GM12801 (cell line): ENCODE measurements around the gene PHLDA3.

Source experiments
- TF ChIP-seq, protein P1 (sequence below): IDR thresholded peaks from one replicate; pipeline ENCODE4 v1.5.1; 2011; ENCODE audit warnings: control low read depth; ENCODE audit not compliant: insufficient read length; ENCODE audit errors: extremely low read depth

Gene PHLDA3

DNA sequence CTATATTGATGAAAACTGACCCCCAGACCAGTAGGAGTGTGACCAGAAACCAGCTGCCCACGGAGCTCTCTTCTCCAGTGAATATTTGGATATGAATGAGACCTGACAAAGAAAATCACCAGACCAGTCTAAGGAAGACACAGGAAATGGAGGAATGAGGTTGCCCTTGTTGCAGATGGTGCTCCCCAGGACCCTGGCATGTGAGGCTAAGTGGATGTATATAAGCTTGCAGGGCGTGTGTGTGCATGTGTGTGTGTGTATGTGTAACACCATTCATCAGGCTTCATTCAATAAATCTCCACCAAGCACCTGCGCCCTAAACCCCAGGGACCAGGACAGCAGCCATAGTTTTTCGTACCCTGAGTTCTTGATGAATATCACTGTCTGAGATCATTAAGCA lies 14.4 kb downstream of the PHLDA3 start:
- TF ChIP-seq, protein P1, sequence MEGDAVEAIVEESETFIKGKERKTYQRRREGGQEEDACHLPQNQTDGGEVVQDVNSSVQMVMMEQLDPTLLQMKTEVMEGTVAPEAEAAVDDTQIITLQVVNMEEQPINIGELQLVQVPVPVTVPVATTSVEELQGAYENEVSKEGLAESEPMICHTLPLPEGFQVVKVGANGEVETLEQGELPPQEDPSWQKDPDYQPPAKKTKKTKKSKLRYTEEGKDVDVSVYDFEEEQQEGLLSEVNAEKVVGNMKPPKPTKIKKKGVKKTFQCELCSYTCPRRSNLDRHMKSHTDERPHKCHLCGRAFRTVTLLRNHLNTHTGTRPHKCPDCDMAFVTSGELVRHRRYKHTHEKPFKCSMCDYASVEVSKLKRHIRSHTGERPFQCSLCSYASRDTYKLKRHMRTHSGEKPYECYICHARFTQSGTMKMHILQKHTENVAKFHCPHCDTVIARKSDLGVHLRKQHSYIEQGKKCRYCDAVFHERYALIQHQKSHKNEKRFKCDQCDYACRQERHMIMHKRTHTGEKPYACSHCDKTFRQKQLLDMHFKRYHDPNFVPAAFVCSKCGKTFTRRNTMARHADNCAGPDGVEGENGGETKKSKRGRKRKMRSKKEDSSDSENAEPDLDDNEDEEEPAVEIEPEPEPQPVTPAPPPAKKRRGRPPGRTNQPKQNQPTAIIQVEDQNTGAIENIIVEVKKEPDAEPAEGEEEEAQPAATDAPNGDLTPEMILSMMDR = no peak

DNA sequence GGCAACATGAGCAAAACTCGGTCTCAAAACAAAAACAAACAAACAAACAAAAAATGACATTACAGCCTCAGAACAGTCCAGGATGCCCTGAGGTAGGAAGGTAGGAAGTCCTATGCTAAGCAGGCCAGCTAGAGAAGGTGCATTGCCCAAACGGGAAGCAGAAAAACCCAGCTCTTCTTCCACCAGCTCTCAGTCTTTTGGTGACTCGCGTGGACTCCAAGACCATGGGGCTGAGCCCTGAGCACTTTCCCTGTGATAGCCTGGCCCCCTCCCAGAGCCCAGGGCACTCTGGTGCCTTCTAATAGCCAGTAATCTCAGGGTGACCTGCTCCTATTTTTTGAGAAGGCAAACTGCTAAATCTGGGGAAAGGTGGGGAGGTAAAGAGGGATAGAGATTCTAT lies 16.1 kb downstream of the PHLDA3 start:
- TF ChIP-seq, protein P1 = no peak

DNA sequence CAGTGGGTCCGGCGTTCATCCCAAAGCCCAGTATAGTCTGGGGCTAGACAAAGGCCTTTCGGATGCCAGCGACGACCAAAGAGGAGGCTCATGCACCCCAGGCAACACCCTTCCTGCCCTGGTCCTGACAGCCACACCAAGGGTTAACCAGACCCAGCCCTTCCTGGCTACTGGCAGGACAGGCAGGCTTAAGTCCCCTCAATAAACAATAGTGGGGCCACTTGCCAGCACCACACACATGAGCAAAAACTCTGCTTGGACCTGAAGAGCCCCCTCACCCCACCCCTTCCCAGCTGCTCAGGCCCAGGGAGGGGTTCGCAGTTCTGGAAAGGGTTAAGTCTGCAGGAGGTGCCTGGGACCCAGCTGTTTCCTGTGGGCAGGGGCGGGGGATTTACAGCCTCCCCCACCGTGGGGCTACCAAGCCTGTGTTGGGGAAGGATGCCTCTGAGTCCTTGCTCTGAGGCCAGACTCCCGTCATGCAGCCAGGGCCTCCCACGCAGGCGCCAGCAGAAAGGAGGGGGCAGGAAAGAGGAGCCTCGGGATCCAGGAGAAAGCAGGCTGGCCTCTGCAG lies 18.2 kb downstream of the PHLDA3 start:
- TF ChIP-seq, protein P1 = no peak

DNA sequence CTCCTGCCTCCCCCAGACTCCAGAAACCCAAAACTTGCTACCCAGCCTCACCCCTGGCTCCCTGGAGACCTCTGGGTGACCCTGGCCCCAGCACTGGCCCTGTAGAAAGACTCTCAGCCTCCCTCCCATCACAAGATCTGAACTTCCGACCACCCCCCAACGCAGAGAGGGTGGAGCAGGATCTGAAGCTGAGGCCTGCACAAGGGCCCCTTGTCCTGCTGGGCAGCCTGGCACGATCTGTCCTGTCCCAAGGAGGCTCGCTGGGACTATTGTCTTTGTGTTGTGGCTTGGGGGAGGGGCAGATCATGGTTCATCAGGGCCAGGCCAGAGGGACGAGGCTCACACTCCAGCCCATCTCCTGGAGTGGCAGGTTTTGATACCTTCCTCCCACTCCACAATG lies 20.0 kb downstream of the PHLDA3 start:
- TF ChIP-seq, protein P1 = no peak

DNA sequence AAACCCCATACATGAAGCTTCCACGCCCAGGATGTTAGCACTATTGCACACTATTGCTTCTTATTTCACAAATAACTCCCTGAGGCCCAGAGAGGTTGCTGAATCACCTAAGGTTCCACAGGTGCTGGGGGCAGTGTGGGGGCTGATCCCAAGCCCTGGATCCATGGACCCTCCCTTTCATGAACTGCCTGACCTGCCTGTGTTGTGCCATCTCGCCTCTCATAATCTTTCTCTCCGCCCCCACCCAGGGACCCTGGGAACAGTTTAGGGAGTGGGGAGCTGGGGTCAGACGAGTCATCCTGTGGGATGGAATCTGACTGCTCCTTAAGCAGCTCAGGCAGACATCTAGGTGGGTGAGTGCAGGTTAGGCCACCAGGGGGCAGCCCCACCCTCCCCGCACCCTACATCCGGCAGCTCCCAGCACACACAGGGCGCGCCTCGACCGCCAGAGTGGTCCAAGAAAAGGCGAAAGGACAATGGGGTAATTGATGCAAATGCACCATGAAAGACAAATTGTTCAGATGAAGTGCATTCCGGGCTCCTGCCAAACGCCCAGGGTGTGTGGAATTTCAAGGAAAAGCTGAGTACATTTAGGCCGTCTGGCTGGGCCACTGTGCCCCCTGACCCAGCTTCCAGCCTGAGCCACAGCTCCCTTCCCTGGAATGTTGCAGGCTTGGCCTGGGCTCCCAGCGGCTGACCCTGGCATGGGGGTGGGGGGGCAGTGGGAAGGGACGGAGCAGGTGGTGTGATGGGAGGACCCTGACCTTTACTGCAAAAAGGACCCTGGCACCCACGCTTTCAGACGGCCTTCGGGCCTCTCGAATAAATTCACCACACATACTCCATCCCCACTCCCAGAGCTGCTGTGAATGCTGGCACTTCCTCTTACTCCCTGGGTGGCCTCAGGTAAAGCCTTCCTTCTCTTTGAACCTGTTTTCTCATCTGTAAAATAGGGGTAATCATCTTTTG lies 20.8 kb downstream of the PHLDA3 start:
- TF ChIP-seq, protein P1 = no peak

DNA sequence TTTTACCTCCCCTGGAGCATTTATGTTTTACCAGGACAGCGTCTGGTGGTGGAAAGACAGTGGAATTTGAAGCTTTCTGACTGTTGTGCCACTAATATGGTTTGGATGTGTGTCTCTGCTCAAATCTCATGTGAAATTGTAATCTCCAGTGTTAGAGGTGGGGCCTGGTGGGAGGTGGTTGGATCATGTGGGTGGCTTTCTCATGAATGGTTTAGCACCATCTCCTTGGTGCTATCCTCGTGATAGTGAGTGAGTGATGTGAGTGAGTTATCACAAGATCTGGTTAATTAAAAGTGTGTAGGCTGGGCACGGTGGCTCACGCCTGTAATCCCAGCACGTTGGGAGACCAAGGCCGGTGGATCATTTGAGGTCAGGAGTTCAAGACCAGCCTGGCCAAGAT lies 23.7 kb downstream of the PHLDA3 start:
- TF ChIP-seq, protein P1 = no peak

DNA sequence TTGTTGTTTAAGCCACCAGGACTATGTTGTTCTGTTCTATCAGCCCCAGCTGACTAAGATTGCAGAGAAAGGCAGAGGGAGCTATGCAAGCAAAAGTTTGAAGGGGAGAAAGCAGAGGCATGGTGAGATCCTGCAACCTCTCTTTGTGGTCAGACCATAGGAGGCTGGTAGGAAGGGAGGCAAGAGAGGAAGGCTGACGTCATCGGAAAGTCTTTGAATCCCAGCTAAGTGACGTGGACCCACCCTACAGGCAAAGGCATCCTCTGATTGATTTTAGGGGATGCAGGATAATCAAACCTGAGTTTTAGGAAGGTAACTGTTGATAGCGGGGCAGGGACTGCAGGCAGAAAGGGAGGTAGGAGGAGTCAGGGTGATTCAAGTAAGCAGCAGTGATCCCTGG lies 24.2 kb downstream of the PHLDA3 start:
- TF ChIP-seq, protein P1 = no peak
